Omental fat pad (tissue), 4 donors: ENCODE measurements around the gene HSP90AB1. TPM values are rescaled to one million over a fixed set of nuclear protein-coding genes. Genes with fewer than 3 reads are reported as not detected.

Source experiments
- ATAC-seq: fragments of 150-250 bp; one replicate; pipeline ENCODE4 v1.9.1; 2016; ENCODE audit warnings: mild to moderate bottlenecking, moderate library complexity; ENCODE audit not compliant: low FRiP score
- DNase-seq: peaks from one replicate; pipeline ENCODE4 v3.0.0-alpha.2; 2019; ENCODE audit warnings: low spot score
- CTCF ChIP-seq, 3 donors: fragments of 450-650 bp; IDR thresholded peaks; one replicate each; pipeline ENCODE4 v1.5.1; 2016 to 2017; ENCODE audit warnings: antibody characterized with exemption in 3 of 3, mild to moderate bottlenecking in 3 of 3, moderate library complexity in 2 of 3
- total RNA-seq, 4 donors: library from RNA; depleted of rRNA; stranded (reverse); fragments of >200 nt; gene quantifications; one replicate each; pipeline ENCODE4 v1.1.0, GENCODE V29; 2016

Gene HSP90AB1
- total RNA-seq, 4 donors from 2014 or later = 553 to 1,198 (median 846) TPM

GRCh38 chr6:44222486-44223318, 24.2 kb upstream of the HSP90AB1 start:
- no peak for ATAC-seq
- no peak for TF ChIP-seq CTCF (IDR thresholded peaks at IDR 0.05)
- DNase-seq = no peak

- DNase-seq (no peak), ATAC-seq (peak; percentile 9)
- no peak for TF ChIP-seq CTCF (IDR thresholded peaks at IDR 0.05)
Observed at GRCh38 chr6:44223319-44224028, 23.4 kb upstream of the HSP90AB1 start, which contains the start of gene SLC29A1. Gene SLC29A1 (plus strand): TSS chr6:44223595. CDS start chr6:44227314, 3,719 bp downstream.

- no peak for TF ChIP-seq CTCF (IDR thresholded peaks at IDR 0.05)
- DNase-seq (no peak), ATAC-seq (no peak)
Observed at GRCh38 chr6:44224029-44224964, 22.6 kb upstream of the HSP90AB1 start.

- ATAC-seq = no peak
- no peak for TF ChIP-seq CTCF (IDR thresholded peaks at IDR 0.05)
- DNase-seq = no peak
Observed at GRCh38 chr6:44224965-44225305, 22.0 kb upstream of the HSP90AB1 start.

- no peak for ATAC-seq
- no peak for DNase-seq
- no peak for TF ChIP-seq CTCF (IDR thresholded peaks at IDR 0.05)
Observed at GRCh38 chr6:44225579-44226325, 21.1 kb upstream of the HSP90AB1 start.
